ENCODE data around the gene LCN2. TPM values are rescaled to one million over a fixed set of nuclear protein-coding genes. Genes with fewer than 3 reads are reported as not detected.

LCN2 gene
- total and polyA plus RNA-seq, 10 of the 15 experiments (the other 5 are each of a cell fraction or from before 2014, with no cell fraction given): not detected

DNA sequence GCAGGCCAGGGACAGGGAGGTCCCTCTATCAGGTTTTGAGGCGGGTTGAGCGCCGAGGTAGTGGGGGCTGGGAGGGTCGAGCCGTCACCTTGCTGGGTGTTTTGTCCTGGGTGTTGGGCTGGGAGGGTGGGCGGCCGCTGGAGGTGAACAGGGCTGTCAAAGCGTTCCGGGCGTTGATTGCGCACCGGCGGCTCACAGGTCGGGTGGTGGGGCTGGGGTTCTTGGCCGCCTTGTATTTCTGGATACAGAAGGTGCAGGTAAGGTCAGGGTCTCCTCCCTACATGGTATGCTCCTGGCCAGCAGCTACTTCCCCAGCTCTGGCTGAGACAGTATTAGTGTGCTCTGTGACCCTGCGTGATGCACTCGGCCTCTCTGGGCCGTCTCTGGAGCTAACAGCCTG, 16.9 kb downstream of the LCN2 start:
- ChIA-PET CTCF (interaction anchor here (1.1 kb wide), 1 partner anchor 16 kb away, joined by 3 read pairs; no protein-coding TSS in a partner anchor), RAD21 (ENCODE audit: unreplicated experiment) (interaction anchor here (0.6 kb wide), 1 partner anchor 21 kb away, joined by 3 read pairs; no protein-coding TSS in a partner anchor)

More for the DNA sequence above, 16.9 kb downstream of the LCN2 start:
- no peak overlapping the region for H3K4me3 ChIP-seq
- 97% methylated on average over 14 of the region's 18 CpGs for WGBS (ENCODE audit: insufficient coverage, insufficient replicate concordance, low lambda C conversion rate, missing lambda C conversion rate)
- H3K9ac ChIP-seq (ENCODE audit: control insufficient read depth, insufficient read depth, low read length): no peak overlapping the region
- no peaks in the 10 kb centered on the region for H3K27me3 ChIP-seq (replicated peaks in 1 of 2; ENCODE audit: control insufficient read depth in 2 of 2, insufficient read depth in 2 of 2, low read length in 1 of 2)
- POLR2A ChIA-PET: interaction anchor here (0.5 kb wide), 1 partner anchor 32 kb away, joined by 3 read pairs; no protein-coding TSS in a partner anchor
- H4K20me1 ChIP-seq (ENCODE audit: control insufficient read depth, insufficient read depth): no peaks in the 10 kb centered on the region
- TF ChIP-seq FOS (IDR thresholded peaks at IDR 0.05; ENCODE audit: borderline replicate concordance, extremely low read depth, insufficient read length) (no peak), NFXL1 (IDR thresholded peaks at IDR 0.05; ENCODE audit: borderline replicate concordance) (no peak), LARP7 (IDR thresholded peaks at IDR 0.05) (no peak), IRF4 (IDR thresholded peaks at IDR 0.05; ENCODE audit: low read depth, low read length) (no peak), MTA2 (IDR thresholded peaks at IDR 0.05; ENCODE audit: low read depth) (no peak), MEF2B (IDR thresholded peaks at IDR 0.05; ENCODE audit: partially characterized antibody, poor library complexity, severe bottlenecking) (no peak), ZNF622 (IDR thresholded peaks at IDR 0.05) (no peak), E2F8 (IDR thresholded peaks at IDR 0.05; ENCODE audit: low read depth, partially characterized antibody) (no peak), BACH1 (IDR thresholded peaks at IDR 0.05; ENCODE audit: borderline replicate concordance) (no peak), NFIC (IDR thresholded peaks at IDR 0.05; ENCODE audit: low read depth, low read length) (no peak), CTCF (IDR thresholded peaks at IDR 0.05 in 2 of 3, conservative IDR thresholded peaks at IDR 0.05 in 1 of 3; ENCODE audit: control insufficient read depth in 2 of 3, extremely low read depth in 1 of 3, insufficient read depth in 1 of 3, low read depth in 3 of 3, low read length in 3 of 3) (no peak), MYC (IDR thresholded peaks at IDR 0.05; ENCODE audit: insufficient read depth, insufficient read length, insufficient replicate concordance, low read length, severe bottlenecking) (no peak)
- intact Hi-C loops (cut with micrococcal nuclease; ENCODE audit: unreplicated experiment) (no loop called here), in situ Hi-C loops (cut with MboI) (no loop called here)
- H3K4me1 ChIP-seq (ENCODE audit: control insufficient read depth, insufficient read depth, low read length): 0 out of 2 replicates have a peak, but pooled peaks cover under 1% of the 10 kb centered on the region
- no peak for DNase-seq (ENCODE audit: low read depth, low spot score)
- H3K9me3 ChIP-seq (replicated peaks; ENCODE audit: control insufficient read depth, insufficient read depth, low read length): no peaks in the 10 kb centered on the region
- no peak for FAIRE-seq
- H3K27ac ChIP-seq (ENCODE audit: control insufficient read depth, insufficient read depth): no peak overlapping the region
- no TSS peak for BruUV-seq (replicated peaks)
- peaks cover 13 to 19% of the 10 kb centered on the region in 2 experiments; a peak in 3 of 4 replicates for H3K36me3 ChIP-seq (ENCODE audit: control insufficient read depth in 2 of 2, insufficient read depth in 2 of 2, low read length in 1 of 2)
- no peaks in the 10 kb centered on the region for H3K79me2 ChIP-seq (ENCODE audit: control insufficient read depth, insufficient read depth, low read length)
- SMC1A ChIA-PET (ENCODE audit: uncharacterized antibody, unreplicated experiment): no interaction called here
- no peak overlapping the region for H2AFZ ChIP-seq (ENCODE audit: control insufficient read depth, low read depth, low read length)
- H3K4me2 ChIP-seq (ENCODE audit: control insufficient read depth, insufficient read depth): no peak overlapping the region
- ATAC-seq: no peak

Measured in GM12878 (cell line).